ENCODE data around the gene OTOL1. TPM values are rescaled to one million over a fixed set of nuclear protein-coding genes. Genes with fewer than 3 reads are reported as not detected.
"Not testable (repeated sequence)": the region's sequence is repeated elsewhere in the genome, so short reads cannot be mapped to it uniquely, and the experiment has no call there.

The OTOL1 gene
- total RNA-seq, 2 experiments from 2014 or later, result not detected

DNA sequence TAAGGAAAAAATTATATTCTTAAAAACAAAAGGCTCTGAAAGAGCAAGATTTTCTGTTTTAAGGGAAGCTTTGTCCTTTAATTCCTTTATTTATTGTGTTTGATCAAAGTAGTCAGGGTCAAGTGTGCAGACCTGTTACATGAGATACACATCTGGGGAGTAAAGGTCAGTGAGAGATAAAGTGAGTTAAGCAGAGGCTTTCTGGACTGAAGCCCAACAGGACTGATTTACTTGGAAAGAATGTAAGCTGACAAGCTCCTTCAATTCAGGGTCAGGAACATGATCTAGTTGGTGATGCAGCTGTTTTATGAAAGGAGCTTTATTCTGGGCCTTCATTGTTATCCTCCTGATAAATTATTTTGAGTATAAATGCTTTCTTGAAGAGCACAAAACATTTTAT, 20.7 kb upstream of the OTOL1 start:
- intact Hi-C loops (cut with micrococcal nuclease), result no loop called here
- no peak for TF ChIP-seq CTCF (IDR thresholded peaks at IDR 0.05)
- no peak overlapping the region for H3K4me3 Mint-ChIP-seq
- CTCF ChIA-PET, result no interaction called here
- H3K27ac Mint-ChIP-seq, result no peak overlapping the region
- H3K9me3 Mint-ChIP-seq, result no peaks in the 10 kb centered on the region
- ATAC-seq, result no peak
- H3K4me1 Mint-ChIP-seq (ENCODE audit: low read depth), result no peaks in the 10 kb centered on the region
- peaks cover 7% of the 10 kb centered on the region for H3K27me3 Mint-ChIP-seq
- DNase-seq, result no peak
- POLR2A ChIA-PET, result no interaction called here
- H3K36me3 Mint-ChIP-seq (ENCODE audit: low read depth), result no peaks in the 10 kb centered on the region

DNA sequence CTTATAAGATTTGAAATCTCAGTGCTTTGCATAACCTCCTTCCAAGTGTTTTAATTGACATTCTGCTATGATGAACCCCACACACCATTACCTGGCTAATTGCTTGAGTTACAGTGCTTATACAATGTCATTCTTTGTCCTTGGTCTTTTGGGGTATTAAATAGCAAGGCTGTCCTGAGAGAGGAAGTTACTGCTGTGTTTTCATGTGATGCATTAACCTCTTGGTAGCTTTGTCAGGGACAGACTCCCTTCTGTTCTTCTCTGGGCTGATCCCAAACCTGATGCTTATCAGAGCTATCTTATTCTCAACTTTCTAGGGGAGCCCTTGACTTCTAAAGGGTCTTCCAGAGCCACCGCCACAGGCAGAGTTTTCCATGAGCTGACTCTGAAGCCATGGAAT, 12.4 kb upstream of the OTOL1 start:
- ATAC-seq (no peak), DNase-seq (no peak)
- H3K9me3 Mint-ChIP-seq, result no peaks in the 10 kb centered on the region
- ChIA-PET POLR2A (no interaction called here), CTCF (no interaction called here)
- H3K27me3 Mint-ChIP-seq, result peaks cover 8% of the 10 kb centered on the region
- intact Hi-C loops (cut with micrococcal nuclease), result no loop called here
- no peak overlapping the region for H3K4me3 Mint-ChIP-seq
- no peaks in the 10 kb centered on the region for H3K4me1 Mint-ChIP-seq (ENCODE audit: low read depth)
- no peak overlapping the region for H3K27ac Mint-ChIP-seq
- H3K36me3 Mint-ChIP-seq (ENCODE audit: low read depth), result no peaks in the 10 kb centered on the region
- no peak for TF ChIP-seq CTCF (IDR thresholded peaks at IDR 0.05)

DNA sequence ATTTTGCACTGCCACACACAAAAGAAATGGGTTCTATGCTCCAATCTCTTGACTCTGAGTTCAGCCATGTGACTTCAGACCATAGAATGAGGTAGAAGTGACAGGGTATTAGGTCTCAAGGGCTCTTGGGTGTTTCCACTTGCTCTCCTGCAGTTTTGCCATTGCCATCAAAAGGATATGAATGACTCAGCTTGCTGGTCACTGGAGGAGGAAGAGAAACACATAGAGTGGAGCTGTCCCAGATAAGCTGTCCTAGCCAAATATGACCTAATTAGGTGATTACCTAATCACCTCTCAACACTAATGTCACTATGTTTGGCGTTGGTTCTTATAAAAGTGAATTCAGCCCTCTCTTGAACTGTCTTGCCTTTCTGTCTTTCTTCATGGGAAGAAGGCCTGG, 8.3 kb upstream of the OTOL1 start:
- DNase-seq; POLR2A ChIA-PET; intact Hi-C loops (cut with micrococcal nuclease); H3K36me3 Mint-ChIP-seq (ENCODE audit: low read depth); ATAC-seq; H3K27ac Mint-ChIP-seq; H3K4me1 Mint-ChIP-seq (ENCODE audit: low read depth); H3K9me3 Mint-ChIP-seq; CTCF ChIA-PET; H3K27me3 Mint-ChIP-seq; H3K4me3 Mint-ChIP-seq: not testable (repeated sequence)

- Mint-ChIP-seq H3K27ac (no peak overlapping the region), H3K4me1 (ENCODE audit: low read depth) (no peaks in the 10 kb centered on the region), H3K9me3 (peaks cover 2% of the 10 kb centered on the region), H3K27me3 (peaks cover 7% of the 10 kb centered on the region), H3K4me3 (no peak overlapping the region), H3K36me3 (ENCODE audit: low read depth) (no peaks in the 10 kb centered on the region)
- CTCF ChIA-PET, result no interaction called here
- ATAC-seq, result no peak
- DNase-seq, result no peak
- intact Hi-C loops (cut with micrococcal nuclease), result no loop called here
- POLR2A ChIA-PET, result no interaction called here
- no peak for TF ChIP-seq CTCF (IDR thresholded peaks at IDR 0.05)
Measured at GRCh38 chr3:161489395-161489794, 7.2 kb upstream of the OTOL1 start.

- H3K27me3 Mint-ChIP-seq; H3K36me3 Mint-ChIP-seq (ENCODE audit: low read depth); intact Hi-C loops (cut with micrococcal nuclease); H3K4me1 Mint-ChIP-seq (ENCODE audit: low read depth); CTCF ChIA-PET; H3K27ac Mint-ChIP-seq; ATAC-seq; H3K9me3 Mint-ChIP-seq; H3K4me3 Mint-ChIP-seq; POLR2A ChIA-PET; DNase-seq: not testable (repeated sequence)
Measured at GRCh38 chr3:161490845-161491244, 5.8 kb upstream of the OTOL1 start.

GRCh38 chr3:161498259-161498921, 1.8 kb downstream of the OTOL1 start:
- H3K36me3 Mint-ChIP-seq (ENCODE audit: low read depth), result no peaks in the 10 kb centered on the region
- ChIA-PET POLR2A (no interaction called here), CTCF (no interaction called here)
- no peaks in the 10 kb centered on the region for H3K4me1 Mint-ChIP-seq (ENCODE audit: low read depth)
- no peak for TF ChIP-seq CTCF (IDR thresholded peaks at IDR 0.05)
- H3K27me3 Mint-ChIP-seq, result peaks cover 5% of the 10 kb centered on the region
- no peak for ATAC-seq
- no peak overlapping the region for H3K27ac Mint-ChIP-seq
- peaks cover 2% of the 10 kb centered on the region for H3K9me3 Mint-ChIP-seq
- DNase-seq, result no peak
- H3K4me3 Mint-ChIP-seq, result no peak overlapping the region
- intact Hi-C loops (cut with micrococcal nuclease), result no loop called here
